H1 (cell line): Measurements from ENCODE around the gene VN1R5. TPM values are rescaled to one million over a fixed set of nuclear protein-coding genes. Genes with fewer than 3 reads are reported as not detected.

Source experiments
- CHD1 ChIP-seq: IDR thresholded peaks from 2 replicates; pipeline ENCODE4 v1.6.1; 2012; ENCODE audit warnings: low read depth, low read length, improper control_type of control experiment
- E2F6 ChIP-seq: IDR thresholded peaks from 2 replicates; pipeline ENCODE4 v1.6.1; 2012; ENCODE audit warnings: inconsistent platforms
- HDAC6 ChIP-seq: IDR thresholded peaks from one replicate; pipeline ENCODE4 v1.7.1; 2012; ENCODE audit warnings: low read depth, mild to moderate bottlenecking, inconsistent platforms, low read length, moderate library complexity
- POLR2AphosphoS5 ChIP-seq: IDR thresholded peaks from 2 replicates; pipeline ENCODE4 v1.6.1; 2011; ENCODE audit warnings: low read depth, low read length
- SIX5 ChIP-seq: IDR thresholded peaks from 2 replicates; pipeline ENCODE4 v1.6.1; 2011; ENCODE audit warnings: mild to moderate bottlenecking, low read depth, low read length
- polyA plus RNA-seq, 7 experiments: library from polyadenylated mRNA; depleted of rRNA in 3 of 7; stranded (reverse) in 5 of 7; unstranded in 2 of 7; fragments of >200 nt in 5 of 7; fragments of 200-250 nt in 2 of 7; gene quantifications; 1 replicate in 5 of 7; 2 replicates in 1 of 7; 4 replicates in 1 of 7; pipeline versions ENCODE4 v1.2.1 to v1.2.3, GENCODE V29; 2011 to 2013; ENCODE audit warnings: missing spikeins in 2 of 7, mixed read lengths in 2 of 7
- total RNA-seq: library from RNA; stranded (reverse); fragmentation: NEBNext Ultra II Directional; extraction: Animal tissue kit (Norgen Biotek cat#: 25700); gene quantifications from 2 replicates; pipeline ENCODE4 v1.2.1, GENCODE V29; 2021

The VN1R5 gene
- total and polyA plus RNA-seq, 2 of the 8 experiments (the other 6 are each of a cell fraction or from before 2014, with no cell fraction given): not detected

GRCh38 chr1:247301176-247301540 lies 45.3 kb downstream of the VN1R5 start (continued):
- TF ChIP-seq E2F6 (no peak), HDAC6 (no peak), POLR2AphosphoS5 (no peak), CHD1 (no peak), SIX5 (no peak)
